Activated T-cell treated with anti-CD3 and anti-CD28 coated beads, Interleukin-2, amount 50 U/mL, for 72 hours (primary cell): ENCODE results near the gene MTHFD1L. TPM values are rescaled to one million over a fixed set of nuclear protein-coding genes. Genes with fewer than 3 reads are reported as not detected.

Experiments used
- ATAC-seq, 2 donors: fragments of 150-1000 bp; cut with Tn5 transposase; replicated peaks in 1 of 2; 2 replicates each; pipeline ENCODE4 v1.10.0; 2021; ENCODE audit warnings: moderate library complexity in 2 of 2, mild to moderate bottlenecking in 1 of 2
- DNase-seq, 2 donors: peaks; one replicate each; pipeline ENCODE4 v3.0.0; 2021 to 2022; ENCODE audit warnings: mixed read lengths in 1 of 2
- H3K27ac Mint-ChIP-seq: one replicate; pipeline ENCODE4 v1.8.0; 2022; ENCODE audit warnings: mild to moderate bottlenecking, moderate library complexity, mixed read lengths
- H3K27me3 Mint-ChIP-seq: one replicate; pipeline ENCODE4 v1.8.0; 2022; ENCODE audit warnings: low read depth, mixed read lengths
- H3K36me3 Mint-ChIP-seq, 2 donors: one replicate each; pipeline ENCODE4 v1.8.0; 2022; ENCODE audit warnings: mixed read lengths in 2 of 2, mild to moderate bottlenecking in 1 of 2; ENCODE audit not compliant: insufficient read depth in 2 of 2
- H3K4me1 Mint-ChIP-seq: one replicate; pipeline ENCODE4 v1.8.0; 2022; ENCODE audit warnings: low read depth, mixed read lengths
- H3K4me3 Mint-ChIP-seq, 2 donors: one replicate each; pipeline ENCODE4 v1.8.0; 2022; ENCODE audit warnings: mild to moderate bottlenecking in 2 of 2, mixed read lengths in 2 of 2, moderate library complexity in 2 of 2
- H3K9me3 Mint-ChIP-seq, 2 donors: one replicate each; pipeline ENCODE4 v1.8.0; 2022; ENCODE audit warnings: mixed read lengths in 2 of 2
- total RNA-seq, 2 donors: library from RNA; stranded (reverse); gene quantifications; one replicate each; pipeline ENCODE4 v1.2.3, GENCODE V29; 2022

The MTHFD1L gene
- total RNA-seq, 2 donors from 2014 or later, result 138 to 155 TPM

DNA sequence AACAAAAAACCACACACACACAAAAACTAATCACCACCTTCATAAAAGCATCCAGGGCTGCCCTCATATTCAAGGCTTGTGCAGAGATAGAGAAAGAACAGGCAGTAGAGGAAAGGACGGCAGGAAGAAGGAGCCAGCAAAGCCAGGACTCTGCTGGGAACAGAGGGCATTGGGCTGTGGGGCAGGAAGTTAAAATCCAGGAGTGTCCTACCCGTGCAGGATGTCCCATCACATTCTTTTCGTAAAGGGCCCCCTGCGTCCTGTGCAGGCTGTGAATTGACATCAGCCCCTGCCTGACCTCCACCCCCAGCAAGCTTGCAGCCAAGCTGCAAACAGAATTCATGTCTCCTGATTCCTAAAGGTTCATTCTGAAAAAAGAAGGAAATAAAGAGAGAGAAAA, 277.8 kb downstream of the MTHFD1L start:
- H3K4me1 Mint-ChIP-seq, result no peaks in the 10 kb centered on the region

DNA sequence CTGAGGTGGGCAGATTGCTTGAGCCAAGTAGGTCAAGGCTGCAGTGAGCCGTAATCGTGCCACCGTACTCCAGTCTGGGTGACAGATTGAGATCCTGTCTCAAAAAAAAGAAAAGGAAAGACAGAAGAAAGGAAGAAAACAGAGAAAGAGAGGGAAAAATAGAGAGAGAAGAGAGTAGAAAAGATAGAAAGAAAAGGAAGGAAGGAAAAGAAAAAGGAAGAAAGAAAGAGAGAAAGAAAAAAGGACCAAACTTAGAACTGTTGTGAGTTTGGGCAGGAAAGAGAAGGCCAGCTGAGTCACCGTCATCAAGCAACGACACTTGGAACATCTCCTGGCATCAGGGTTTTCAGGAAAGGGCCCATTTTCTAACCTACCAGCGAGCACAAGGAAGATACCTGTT, 278.3 kb downstream of the MTHFD1L start:
- no peak for DNase-seq
- peaks cover 19% of the 10 kb centered on the region for H3K27me3 Mint-ChIP-seq
- H3K4me1 Mint-ChIP-seq, result no peaks in the 10 kb centered on the region
- no peak for ATAC-seq
- peaks cover 0 to 2% of the 10 kb centered on the region in 2 donors for H3K36me3 Mint-ChIP-seq
- H3K4me3 Mint-ChIP-seq, result no peak overlapping the region
- no peak overlapping the region for H3K27ac Mint-ChIP-seq
- H3K9me3 Mint-ChIP-seq, result peaks cover 0 to 2% of the 10 kb centered on the region in 2 donors

More for the DNA sequence above, 277.8 kb downstream of the MTHFD1L start:
- DNase-seq (no peak), ATAC-seq (no peak)
- H3K27ac Mint-ChIP-seq, result no peak overlapping the region
- H3K36me3 Mint-ChIP-seq, result peaks cover 0 to 2% of the 10 kb centered on the region in 2 donors
- peaks cover 19% of the 10 kb centered on the region for H3K27me3 Mint-ChIP-seq
- H3K9me3 Mint-ChIP-seq, result peaks cover 0 to 2% of the 10 kb centered on the region in 2 donors
- H3K4me3 Mint-ChIP-seq, result no peak overlapping the region

DNA sequence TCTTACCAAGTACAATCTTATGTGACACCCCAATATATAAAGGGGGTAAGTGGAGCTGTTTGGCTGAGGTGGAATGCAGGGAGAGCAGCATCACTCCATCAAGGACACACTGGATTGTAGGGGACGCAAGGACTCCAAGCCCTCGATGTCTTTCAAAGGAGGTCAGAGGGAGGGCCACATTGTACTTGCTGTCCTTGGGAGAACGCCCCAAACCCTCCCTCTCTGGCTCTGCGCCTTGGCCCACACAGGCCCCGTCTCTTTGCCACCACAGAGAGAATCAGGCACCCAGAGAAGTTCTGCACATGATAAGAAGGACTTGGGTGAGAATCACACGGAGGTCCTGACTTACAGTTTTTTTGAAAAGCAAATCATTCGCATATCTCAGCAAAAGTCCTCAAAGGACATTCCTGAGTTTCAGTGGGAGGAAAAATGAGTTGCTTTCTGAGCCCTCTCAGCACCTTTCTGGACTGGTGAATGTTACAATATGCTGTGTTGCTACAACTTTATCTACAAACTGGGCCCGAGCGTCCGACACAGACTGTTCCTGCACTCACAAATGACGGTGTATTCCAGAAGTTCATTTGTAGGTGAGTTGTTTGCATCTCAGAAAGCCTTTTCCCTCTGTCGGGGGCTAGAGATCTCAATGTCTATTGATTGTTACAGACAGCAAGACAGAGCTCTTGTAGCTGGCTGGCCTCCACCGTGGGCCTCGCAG, 281.8 kb downstream of the MTHFD1L start:
- Mint-ChIP-seq H3K27me3 (peaks cover 13% of the 10 kb centered on the region), H3K4me3 (no peak overlapping the region), H3K27ac (no peak overlapping the region), H3K9me3 (peaks cover 0 to 2% of the 10 kb centered on the region in 2 donors), H3K4me1 (no peaks in the 10 kb centered on the region), H3K36me3 (peaks cover 0 to 2% of the 10 kb centered on the region in 2 donors)
- DNase-seq (no peak), ATAC-seq (no peak)

DNA sequence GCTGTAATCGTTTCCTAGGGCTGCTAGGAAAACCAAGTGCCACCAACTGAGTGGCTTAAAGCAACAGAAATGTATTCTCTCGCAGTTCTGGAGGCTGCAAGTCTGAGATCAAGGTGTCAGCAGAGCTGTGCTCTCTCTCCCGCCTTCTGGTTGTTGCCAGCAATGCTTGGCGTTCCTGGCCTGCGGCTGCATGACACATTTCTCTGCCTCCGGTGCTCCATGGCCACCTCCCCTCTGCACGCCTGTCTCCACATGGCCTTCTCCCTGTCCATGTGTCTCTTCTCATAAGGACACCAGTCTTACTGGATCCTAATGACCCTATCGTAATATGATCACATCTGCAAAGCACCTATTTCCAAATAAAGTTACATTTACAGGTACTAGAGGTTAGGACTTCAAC, 282.6 kb downstream of the MTHFD1L start:
- no peak overlapping the region for H3K27ac Mint-ChIP-seq
- no peak overlapping the region for H3K4me3 Mint-ChIP-seq
- peaks cover 20% of the 10 kb centered on the region for H3K27me3 Mint-ChIP-seq
- DNase-seq (no peak), ATAC-seq (no peak)
- peaks cover 0 to 2% of the 10 kb centered on the region in 2 donors for H3K36me3 Mint-ChIP-seq
- H3K4me1 Mint-ChIP-seq, result no peaks in the 10 kb centered on the region
- peaks cover 0 to 2% of the 10 kb centered on the region in 2 donors for H3K9me3 Mint-ChIP-seq

DNA sequence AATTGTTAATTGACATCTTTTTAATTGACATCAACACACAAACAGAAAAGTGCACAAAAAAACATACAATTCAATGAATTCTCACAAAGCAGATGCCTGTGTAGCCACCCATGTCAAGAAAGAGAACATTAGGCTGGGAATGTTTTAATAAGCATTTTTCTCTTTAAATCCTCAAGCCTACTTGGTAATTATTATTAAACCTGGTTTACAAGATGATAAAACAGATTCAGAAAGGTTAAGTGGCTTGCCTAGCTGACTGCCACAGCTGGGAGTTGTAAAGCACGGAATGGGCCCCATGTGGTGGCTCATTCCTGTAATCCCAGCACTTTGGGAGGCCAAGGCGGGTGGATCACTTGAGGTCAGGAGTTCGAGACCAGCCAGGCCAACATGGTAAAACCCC, 284.3 kb downstream of the MTHFD1L start:
- H3K27ac Mint-ChIP-seq, result no peak overlapping the region
- H3K4me3 Mint-ChIP-seq, result no peak overlapping the region
- peaks cover 24% of the 10 kb centered on the region for H3K27me3 Mint-ChIP-seq
- no peak for ATAC-seq
- H3K4me1 Mint-ChIP-seq, result no peaks in the 10 kb centered on the region
- peaks cover 0 to 2% of the 10 kb centered on the region in 2 donors for H3K9me3 Mint-ChIP-seq
- peaks cover 0 to 2% of the 10 kb centered on the region in 2 donors for H3K36me3 Mint-ChIP-seq
- no peak for DNase-seq
